Stimulated activated CD4-positive, alpha-beta T cell treated with anti-CD3 and anti-CD28 coated beads, TNF-alpha, amount 100 ng/mL, for 24 hours (primary cell): ENCODE results near the gene PRSS58.

Experiments used
- DNase-seq, 3 experiments: peaks; one replicate each; pipeline ENCODE4 v3.0.0-alpha.2; 2020; ENCODE audit warnings: low read depth in 3 of 3

The PRSS58 gene, protein sequence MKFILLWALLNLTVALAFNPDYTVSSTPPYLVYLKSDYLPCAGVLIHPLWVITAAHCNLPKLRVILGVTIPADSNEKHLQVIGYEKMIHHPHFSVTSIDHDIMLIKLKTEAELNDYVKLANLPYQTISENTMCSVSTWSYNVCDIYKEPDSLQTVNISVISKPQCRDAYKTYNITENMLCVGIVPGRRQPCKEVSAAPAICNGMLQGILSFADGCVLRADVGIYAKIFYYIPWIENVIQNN

GRCh38 chr7:142257958-142258357 is at the start of gene PRSS58:
PRSS58 (minus strand) TSS chr7:142258058; CDS start chr7:142257707, 351 bp downstream.
- DNase-seq = no peak

GRCh38 chr7:142307246-142307900 is 49.5 kb upstream of the PRSS58 start:
- DNase-seq = no peak

- DNase-seq = no peak
Observed at GRCh38 chr7:142303650-142304049, 45.8 kb upstream of the PRSS58 start.

DNA sequence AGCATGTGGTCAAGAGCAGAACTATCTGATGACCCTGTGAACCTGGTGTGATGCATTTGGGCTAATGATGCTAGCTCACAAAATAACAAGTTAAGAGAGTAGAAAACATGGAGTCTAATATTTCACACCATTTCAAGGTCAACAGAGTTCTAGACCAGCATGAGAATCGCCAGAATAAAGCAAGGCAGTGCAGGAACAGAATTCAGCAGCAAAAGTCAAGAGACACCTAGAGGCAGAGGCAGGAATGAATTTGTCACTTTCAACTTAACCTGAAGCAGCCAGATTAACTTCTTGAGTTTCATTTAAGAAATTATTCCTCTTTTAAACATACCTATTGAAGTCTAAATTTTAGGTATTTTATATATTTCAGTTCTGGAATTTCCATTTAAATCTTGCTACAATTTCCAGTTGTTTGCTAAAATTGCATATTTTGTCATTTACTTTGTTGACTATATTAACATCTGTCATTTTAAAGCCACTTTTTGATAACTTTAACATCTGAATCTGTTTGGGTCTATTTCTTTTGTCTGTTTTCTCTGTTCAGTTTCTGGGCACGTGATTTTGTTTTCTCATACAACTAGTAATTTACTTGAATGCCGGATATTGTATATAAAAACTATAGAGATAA is 44.2 kb upstream of the PRSS58 start:
- no peak for DNase-seq

- DNase-seq = no peak
Observed at GRCh38 chr7:142301299-142301698, 43.4 kb upstream of the PRSS58 start.

DNA sequence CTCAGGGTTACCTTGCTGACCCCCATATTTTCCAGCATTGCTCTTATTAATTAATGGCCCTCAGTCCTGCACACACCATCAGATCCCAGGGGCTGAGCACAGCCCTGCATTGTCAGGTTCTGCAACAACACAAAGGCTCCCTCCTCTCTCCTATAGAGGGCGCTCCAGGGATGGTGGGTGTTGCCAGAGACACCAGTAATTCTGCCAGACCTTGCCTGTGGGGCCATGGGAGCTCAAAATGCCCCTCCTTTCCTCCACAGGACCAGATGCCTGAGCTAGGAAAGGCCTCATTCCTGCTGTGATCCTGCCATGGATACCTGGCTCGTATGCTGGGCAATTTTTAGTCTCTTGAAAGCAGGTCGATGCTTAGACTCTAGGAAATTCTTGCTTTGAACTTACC is 42.8 kb upstream of the PRSS58 start:
- DNase-seq = peak in 1 of 3 experiments; percentile 37

DNA sequence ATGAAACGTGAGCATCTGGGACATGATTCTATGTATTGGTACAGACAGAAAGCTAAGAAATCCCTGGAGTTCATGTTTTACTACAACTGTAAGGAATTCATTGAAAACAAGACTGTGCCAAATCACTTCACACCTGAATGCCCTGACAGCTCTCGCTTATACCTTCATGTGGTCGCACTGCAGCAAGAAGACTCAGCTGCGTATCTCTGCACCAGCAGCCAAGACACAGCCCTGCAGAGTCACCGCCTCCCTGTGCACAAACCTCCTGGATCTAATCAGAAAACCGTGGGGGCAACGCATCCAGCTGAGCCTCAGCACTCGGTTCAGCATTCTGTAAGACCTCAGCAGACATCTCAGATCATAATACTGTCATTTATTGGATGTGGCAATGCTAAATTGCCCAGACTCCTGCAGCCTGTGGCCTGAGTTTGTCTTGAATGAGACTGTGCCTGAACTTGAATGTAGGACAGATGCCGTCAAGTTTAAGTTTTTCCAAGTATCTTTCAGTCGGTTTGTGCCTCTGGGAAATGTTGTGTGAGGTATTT is 41.5 kb upstream of the PRSS58 start:
- no peak for DNase-seq

DNA sequence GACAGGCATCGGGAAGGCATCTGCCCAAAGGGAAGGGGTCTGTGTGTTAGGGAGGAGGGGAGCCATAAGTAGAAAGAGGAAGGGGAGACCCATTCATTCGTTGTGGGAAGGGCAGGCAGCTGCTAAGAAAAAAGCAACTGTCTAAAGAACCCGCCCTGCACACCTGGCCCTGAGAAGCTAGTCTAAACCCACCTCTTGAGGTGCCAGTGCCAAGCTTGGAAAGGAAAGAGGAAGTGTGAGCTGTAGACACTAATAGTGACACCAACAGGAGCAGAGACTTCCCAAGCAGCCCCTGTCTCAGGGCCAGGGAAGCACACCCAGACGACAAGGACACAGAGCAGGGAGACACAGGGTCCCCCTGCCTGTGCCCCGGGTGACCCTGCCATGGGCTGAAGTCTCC is 40.8 kb upstream of the PRSS58 start:
- no peak for DNase-seq

- DNase-seq = no peak
Observed at GRCh38 chr7:142298009-142298408, 40.2 kb upstream of the PRSS58 start.

DNA sequence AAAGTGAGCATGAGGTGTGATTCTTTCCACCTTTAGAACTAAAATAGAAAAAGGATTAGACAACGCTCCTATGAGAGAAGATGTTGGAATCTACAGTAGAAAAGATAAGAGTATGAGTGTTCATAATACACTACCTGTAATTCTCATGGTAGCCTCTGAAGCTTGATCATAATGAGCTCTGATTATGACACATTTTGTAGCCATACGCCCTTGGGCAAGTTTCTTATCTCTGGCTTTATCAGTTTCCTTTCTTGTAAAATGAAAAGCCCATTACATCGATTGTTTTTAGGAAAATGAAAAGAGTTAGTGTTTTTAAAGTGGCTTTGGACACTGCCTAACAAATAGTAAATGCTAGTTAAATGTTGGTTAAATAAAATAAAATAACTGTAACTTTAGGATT is 22.4 kb upstream of the PRSS58 start:
- DNase-seq = no peak

- DNase-seq = no peak
Observed at GRCh38 chr7:142279601-142280000, 21.7 kb upstream of the PRSS58 start.

- DNase-seq = no peak
Observed at GRCh38 chr7:142275028-142275427, 17.2 kb upstream of the PRSS58 start.

GRCh38 chr7:142272841-142273240 is 15.0 kb upstream of the PRSS58 start:
- no peak for DNase-seq

- no peak for DNase-seq
Observed at GRCh38 chr7:142263598-142264380, 5.9 kb upstream of the PRSS58 start.

GRCh38 chr7:142250705-142251104 is 7.2 kb downstream of the PRSS58 start:
- DNase-seq = no peak

DNA sequence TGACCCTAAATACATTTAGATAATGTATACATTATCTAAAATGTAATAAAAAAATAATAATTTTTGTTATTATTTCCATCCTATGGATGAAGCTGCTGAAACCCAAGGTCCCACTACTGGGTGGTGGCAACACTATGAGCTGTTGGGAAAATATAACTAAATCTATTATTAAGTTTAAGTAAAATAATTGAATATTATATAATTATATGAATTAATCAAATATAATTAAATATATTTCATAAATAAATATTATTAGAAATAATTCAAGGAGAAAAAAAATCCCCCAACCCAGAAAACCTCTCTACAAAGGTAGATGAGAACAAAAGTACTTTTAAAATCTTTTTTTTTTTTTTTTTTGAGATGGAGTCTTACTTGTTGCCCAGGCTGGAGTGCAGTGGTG is 7.9 kb downstream of the PRSS58 start:
- no peak for DNase-seq

DNA sequence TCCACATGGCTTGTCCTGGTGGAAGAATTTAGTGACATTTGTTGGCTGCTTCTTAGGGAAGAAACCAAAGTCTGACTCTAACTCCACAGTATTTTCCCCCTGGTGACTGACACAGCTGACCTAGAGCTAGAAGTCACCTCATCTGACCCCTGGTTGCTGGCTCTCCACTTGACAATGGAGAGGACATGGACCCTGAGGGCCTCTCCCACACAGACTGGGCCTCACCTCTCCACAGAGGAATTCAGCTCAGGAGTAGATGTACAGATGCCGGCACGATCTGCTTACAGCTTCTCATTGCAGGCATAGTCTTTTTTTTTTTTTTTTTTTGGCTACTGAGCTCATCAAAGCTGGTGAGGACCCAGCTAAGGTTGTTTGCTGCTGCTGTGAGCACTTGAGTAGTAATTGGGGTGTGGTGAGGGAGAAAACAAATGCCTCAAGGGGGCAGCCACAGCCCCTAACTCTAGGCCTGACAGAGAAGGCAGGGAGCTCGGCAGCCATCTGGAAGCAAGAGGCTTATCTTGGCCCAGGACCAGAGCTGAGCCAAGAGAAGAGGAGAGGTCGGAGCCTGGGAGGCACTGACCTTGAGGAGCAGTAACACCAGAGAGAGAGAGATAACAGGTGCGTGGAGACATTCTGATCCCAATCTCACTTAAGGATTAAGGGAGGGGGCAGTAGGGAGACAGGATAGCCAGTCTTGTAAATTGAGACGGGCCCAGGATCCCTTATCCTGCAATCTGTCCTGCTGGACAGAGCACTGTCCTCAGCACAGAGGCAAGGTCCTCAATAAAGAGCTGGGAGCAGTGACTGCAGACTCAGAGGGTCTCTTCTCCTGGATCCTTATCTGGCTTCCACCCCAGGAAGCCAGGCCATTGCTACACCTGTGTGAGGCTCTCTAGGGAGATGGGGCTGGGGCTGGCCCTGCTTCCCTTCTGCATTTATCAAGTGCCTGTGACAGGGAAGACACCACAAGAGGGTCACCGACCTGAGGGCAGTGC is 9.4 kb downstream of the PRSS58 start:
- DNase-seq = no peak

GRCh38 chr7:142243823-142244222 is 14.0 kb downstream of the PRSS58 start:
- no peak for DNase-seq

DNA sequence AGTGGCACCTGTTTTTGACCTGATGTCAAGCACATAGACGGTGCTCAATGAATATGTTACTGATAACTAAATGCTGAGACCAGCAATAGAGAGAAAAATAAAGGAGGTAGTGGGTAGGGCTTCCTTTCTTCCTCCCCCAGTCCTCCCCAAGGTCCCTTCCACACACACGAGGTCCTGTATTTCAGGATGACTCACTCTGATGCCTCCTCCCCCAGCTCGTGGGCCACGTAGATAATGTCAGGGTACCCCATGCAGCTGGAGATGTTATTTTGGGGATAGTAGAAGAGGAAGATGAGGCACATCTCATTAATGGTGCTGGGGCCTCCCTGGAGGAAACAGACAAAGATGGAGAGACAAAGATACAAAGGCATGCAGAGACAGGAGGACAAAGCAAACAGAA is 17.3 kb downstream of the PRSS58 start:
- no peak for DNase-seq

DNA sequence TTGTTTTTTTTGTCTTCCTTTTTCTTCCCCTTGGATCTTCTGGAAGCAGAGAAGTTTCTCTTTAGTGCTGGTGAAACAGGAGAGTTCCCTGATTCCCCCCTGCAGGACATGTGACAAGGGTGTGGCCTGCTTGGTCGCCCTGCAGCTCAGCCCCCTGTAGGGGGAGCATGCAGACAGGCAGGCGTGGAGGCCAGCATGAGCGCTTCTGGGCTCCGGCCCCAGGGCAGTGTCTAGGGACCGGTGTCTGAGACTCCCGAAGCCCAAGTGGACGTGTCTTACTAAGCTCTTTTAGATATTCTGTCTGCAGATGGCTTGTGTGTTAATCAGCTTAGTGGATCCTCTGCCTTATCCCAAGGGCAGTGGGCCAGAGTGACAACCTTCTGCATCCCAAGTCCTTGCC is 26.1 kb downstream of the PRSS58 start:
- DNase-seq = no peak

DNA sequence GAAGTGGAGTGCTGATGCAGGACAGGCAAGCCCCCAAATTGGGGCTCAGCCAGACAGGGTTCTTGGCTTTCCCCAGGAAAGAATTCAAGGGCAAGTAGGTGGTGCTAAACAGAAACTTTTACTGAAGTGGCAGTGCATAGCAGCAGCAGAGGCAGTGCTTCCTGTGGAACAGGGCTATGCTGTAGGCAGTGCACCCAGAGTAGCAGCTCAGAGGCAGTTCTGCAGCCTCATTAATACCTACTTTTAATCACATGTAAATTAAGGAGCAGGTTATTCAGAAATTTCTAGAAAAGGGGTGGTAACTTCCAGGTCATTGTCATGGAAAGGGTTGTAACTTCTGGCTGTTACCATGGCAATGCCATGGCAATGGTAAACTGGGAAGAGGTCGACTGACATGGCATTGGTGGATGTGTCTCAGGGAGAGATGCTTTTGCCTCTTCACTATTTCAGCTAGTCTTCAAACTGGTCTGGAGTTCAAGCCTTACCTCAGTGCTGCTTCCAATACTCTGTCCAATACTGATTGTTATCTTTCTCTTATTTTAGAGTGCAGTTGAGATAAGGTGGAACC is 29.2 kb downstream of the PRSS58 start:
- DNase-seq = no peak
